Loucy (cell line): Measurements from ENCODE around the gene DDR1.

ENCODE experiments used
- EZH2phosphoT487 ChIP-seq: fragments of 200-600 bp; IDR thresholded peaks from 2 replicates; pipeline ENCODE4 v1.6.1; 2018; ENCODE audit warnings: antibody characterized with exemption, mild to moderate bottlenecking, moderate library complexity, borderline replicate concordance
- TF ChIP-seq, protein P1 (sequence below): fragments of 200-600 bp; sonication (generic); conservative IDR thresholded peaks from 2 replicates; pipeline ENCODE4 v1.5.1; 2014; ENCODE audit warnings: mild to moderate bottlenecking, antibody characterized with exemption, low read length

GRCh38 chr6:30837870-30838269 lies 46.4 kb upstream of the DDR1 start:
- TF ChIP-seq, protein P1, sequence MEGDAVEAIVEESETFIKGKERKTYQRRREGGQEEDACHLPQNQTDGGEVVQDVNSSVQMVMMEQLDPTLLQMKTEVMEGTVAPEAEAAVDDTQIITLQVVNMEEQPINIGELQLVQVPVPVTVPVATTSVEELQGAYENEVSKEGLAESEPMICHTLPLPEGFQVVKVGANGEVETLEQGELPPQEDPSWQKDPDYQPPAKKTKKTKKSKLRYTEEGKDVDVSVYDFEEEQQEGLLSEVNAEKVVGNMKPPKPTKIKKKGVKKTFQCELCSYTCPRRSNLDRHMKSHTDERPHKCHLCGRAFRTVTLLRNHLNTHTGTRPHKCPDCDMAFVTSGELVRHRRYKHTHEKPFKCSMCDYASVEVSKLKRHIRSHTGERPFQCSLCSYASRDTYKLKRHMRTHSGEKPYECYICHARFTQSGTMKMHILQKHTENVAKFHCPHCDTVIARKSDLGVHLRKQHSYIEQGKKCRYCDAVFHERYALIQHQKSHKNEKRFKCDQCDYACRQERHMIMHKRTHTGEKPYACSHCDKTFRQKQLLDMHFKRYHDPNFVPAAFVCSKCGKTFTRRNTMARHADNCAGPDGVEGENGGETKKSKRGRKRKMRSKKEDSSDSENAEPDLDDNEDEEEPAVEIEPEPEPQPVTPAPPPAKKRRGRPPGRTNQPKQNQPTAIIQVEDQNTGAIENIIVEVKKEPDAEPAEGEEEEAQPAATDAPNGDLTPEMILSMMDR, result no peak
- no peak for TF ChIP-seq EZH2phosphoT487
